Tibial nerve (tissue), 4 donors: ENCODE measurements around the gene EXTL1. TPM values are rescaled to one million over a fixed set of nuclear protein-coding genes. Genes with fewer than 3 reads are reported as not detected.
"Not testable (repeated sequence)": the region's sequence is repeated elsewhere in the genome, so short reads cannot be mapped to it uniquely, and the experiment has no call there.

ENCODE experiments used
- DNase-seq, 2 donors: peaks; one replicate each; pipeline ENCODE4 v3.0.0-alpha.2; 2019; ENCODE audit warnings: low spot score in 2 of 2
- H3K27ac ChIP-seq, 4 donors: fragments of 200-600 bp; sonication (generic) in 3 of 4; one replicate each; pipeline ENCODE4 v1.5.1; 2017 to 2019; ENCODE audit warnings: mild to moderate bottlenecking in 1 of 4
- H3K27me3 ChIP-seq, 2 donors: fragments of 200-600 bp; sonication (generic) in 1 of 2; one replicate each; pipeline versions ENCODE4 v1.5.1 to v1.6.0; 2017 to 2019
- H3K36me3 ChIP-seq, 3 donors: fragments of 200-600 bp; sonication (generic); one replicate each; pipeline ENCODE4 v1.5.1; 2018 to 2019
- H3K4me1 ChIP-seq, 4 donors: fragments of 200-600 bp; sonication (generic) in 3 of 4; one replicate each; pipeline ENCODE4 v1.5.1; 2017 to 2019
- H3K4me3 ChIP-seq, 4 donors: fragments of 200-600 bp; sonication (generic) in 3 of 4; one replicate each; pipeline ENCODE4 v1.5.1; 2017 to 2019; ENCODE audit warnings: mild to moderate bottlenecking in 1 of 4, moderate library complexity in 1 of 4
- H3K9me3 ChIP-seq, 4 donors: fragments of 200-600 bp; sonication (generic) in 3 of 4; one replicate each; pipeline ENCODE4 v1.5.1; 2017 to 2019
- EP300 ChIP-seq, 2 donors: sonication (generic); formaldehyde crosslinking; IDR thresholded peaks; one replicate each; pipeline ENCODE4 v1.6.1; 2017; ENCODE audit warnings: antibody characterized with exemption in 2 of 2, mild to moderate bottlenecking in 1 of 2
- POLR2A ChIP-seq, 2 donors: fragments of 450-650 bp; IDR thresholded peaks; one replicate each; pipeline ENCODE4 v1.6.1; 2017; ENCODE audit warnings: antibody characterized with exemption in 2 of 2, mild to moderate bottlenecking in 2 of 2, moderate library complexity in 2 of 2
- WGBS, 2 donors: methylation state at CpG; one replicate each; pipeline ENCODE4 v1.1.5; 2018; 5-methylcytosine and 5-hydroxymethylcytosine counted together
- total RNA-seq, 4 donors: library from RNA; depleted of rRNA; stranded (reverse); fragments of >200 nt; gene quantifications; one replicate each; pipeline ENCODE4 v1.1.0, GENCODE V29; 2016
- TF ChIP-seq, protein P1 (sequence below), 5 experiments: fragments of 200-600 bp in 3 of 5; fragments of 450-650 bp in 2 of 5; sonication (generic) in 3 of 5; IDR thresholded peaks; one replicate each; pipeline ENCODE4 v1.5.1; 2016 to 2019; ENCODE audit warnings: antibody characterized with exemption in 5 of 5, mild to moderate bottlenecking in 3 of 5, moderate library complexity in 2 of 5

Gene EXTL1
- total RNA-seq, 4 donors from 2014 or later = 30.6 to 44.3 (median 34.6) TPM

DNA sequence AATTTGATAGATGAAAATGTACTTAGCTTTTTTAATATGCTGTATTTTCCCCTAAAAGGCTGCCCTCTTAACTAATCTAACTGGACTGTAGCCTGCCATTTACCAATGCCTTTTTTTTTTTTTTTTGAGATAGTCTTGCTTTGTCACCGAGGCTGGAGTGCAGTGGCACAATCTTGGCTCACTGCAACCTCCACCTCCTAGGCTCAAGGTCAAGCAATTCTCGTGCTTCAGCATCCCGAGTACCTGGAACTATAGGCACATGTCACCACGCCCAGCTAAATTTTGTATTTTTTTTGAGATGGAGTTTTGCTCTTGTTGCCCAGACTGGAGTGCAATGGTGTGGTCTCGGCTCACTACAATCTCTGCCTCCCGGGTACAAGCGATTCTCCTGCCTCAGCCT is 42.4 kb upstream of the EXTL1 start:
- no peaks in the 10 kb centered on the region for H3K9me3 ChIP-seq
- TF ChIP-seq EP300 (IDR thresholded peaks at IDR 0.05) (no peak), POLR2A (IDR thresholded peaks at IDR 0.05) (no peak)
- TF ChIP-seq, protein P1, sequence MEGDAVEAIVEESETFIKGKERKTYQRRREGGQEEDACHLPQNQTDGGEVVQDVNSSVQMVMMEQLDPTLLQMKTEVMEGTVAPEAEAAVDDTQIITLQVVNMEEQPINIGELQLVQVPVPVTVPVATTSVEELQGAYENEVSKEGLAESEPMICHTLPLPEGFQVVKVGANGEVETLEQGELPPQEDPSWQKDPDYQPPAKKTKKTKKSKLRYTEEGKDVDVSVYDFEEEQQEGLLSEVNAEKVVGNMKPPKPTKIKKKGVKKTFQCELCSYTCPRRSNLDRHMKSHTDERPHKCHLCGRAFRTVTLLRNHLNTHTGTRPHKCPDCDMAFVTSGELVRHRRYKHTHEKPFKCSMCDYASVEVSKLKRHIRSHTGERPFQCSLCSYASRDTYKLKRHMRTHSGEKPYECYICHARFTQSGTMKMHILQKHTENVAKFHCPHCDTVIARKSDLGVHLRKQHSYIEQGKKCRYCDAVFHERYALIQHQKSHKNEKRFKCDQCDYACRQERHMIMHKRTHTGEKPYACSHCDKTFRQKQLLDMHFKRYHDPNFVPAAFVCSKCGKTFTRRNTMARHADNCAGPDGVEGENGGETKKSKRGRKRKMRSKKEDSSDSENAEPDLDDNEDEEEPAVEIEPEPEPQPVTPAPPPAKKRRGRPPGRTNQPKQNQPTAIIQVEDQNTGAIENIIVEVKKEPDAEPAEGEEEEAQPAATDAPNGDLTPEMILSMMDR (IDR thresholded peaks at IDR 0.05) = no peak
- H3K36me3 ChIP-seq = peaks cover 0 to 94% (median 18%) of the 10 kb centered on the region in 3 donors
- H3K27me3 ChIP-seq = no peaks in the 10 kb centered on the region
- no peak overlapping the region for H3K27ac ChIP-seq
- no peak overlapping the region for H3K4me3 ChIP-seq
- H3K4me1 ChIP-seq = no peaks in the 10 kb centered on the region
- 76 to 88% methylated on average over 7 of the region's 7 CpGs for WGBS, 2 donors
- DNase-seq = no peak

DNA sequence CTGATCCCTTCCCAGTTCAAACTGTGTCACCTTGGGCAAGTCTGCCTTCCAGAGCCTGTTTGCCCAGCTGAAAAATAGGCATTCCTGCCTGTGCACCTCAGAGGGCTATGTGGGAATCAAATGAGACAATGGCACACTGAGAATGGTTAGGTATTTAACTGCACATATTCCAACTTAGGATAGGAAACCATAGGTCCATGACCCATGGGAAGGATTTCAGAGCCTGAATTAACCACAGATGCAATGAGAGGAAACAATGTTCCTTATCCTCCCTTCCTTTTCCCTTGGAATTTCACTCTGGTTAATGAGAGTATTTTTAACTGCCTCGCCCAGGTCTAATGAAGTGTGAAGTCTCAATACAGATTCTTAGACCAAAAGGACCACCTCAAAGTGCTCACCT is 36.4 kb upstream of the EXTL1 start:
- Histone ChIP-seq H3K4me1 (no peaks in the 10 kb centered on the region), H3K27ac (no peak overlapping the region), H3K27me3 (no peaks in the 10 kb centered on the region), H3K4me3 (no peak overlapping the region), H3K9me3 (no peaks in the 10 kb centered on the region), H3K36me3 (peaks cover 0 to 93% (median 19%) of the 10 kb centered on the region in 3 donors)
- no peak for DNase-seq
- 92 to 100% methylated on average over 1 of the region's 1 CpG for WGBS, 2 donors
- TF ChIP-seq EP300 (IDR thresholded peaks at IDR 0.05) = no peak
- TF ChIP-seq, protein P1 (IDR thresholded peaks at IDR 0.05) = no peak
- TF ChIP-seq POLR2A (IDR thresholded peaks at IDR 0.05) = no peak

DNA sequence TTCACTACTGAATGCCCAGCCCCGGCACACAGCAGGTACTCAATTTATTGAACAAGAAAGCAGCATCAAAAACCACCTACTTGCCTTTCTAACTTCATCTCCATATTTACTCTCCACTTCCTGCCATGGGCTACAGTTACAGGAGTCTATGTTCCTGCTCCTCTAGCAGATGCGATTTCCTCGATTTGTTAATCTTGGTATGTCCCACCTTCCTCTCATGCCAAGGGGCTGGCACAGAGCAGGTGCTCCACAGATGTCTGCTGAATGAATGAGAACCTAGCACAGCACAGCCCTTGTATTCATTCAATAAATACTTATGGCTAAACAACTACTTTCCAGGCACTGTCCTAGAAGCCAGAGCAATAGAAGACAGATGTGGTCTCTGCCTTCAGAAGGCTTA is 35.9 kb upstream of the EXTL1 start:
- no peaks in the 10 kb centered on the region for H3K9me3 ChIP-seq
- no peaks in the 10 kb centered on the region for H3K27me3 ChIP-seq
- DNase-seq = no peak
- TF ChIP-seq, protein P1 (IDR thresholded peaks at IDR 0.05) = no peak
- TF ChIP-seq EP300 (IDR thresholded peaks at IDR 0.05) = no peak
- no peak for TF ChIP-seq POLR2A (IDR thresholded peaks at IDR 0.05)
- WGBS, 2 donors = 93 to 97% methylated on average over 3 of the region's 3 CpGs
- no peaks in the 10 kb centered on the region for H3K4me1 ChIP-seq
- H3K27ac ChIP-seq = no peak overlapping the region
- peaks cover 0 to 93% (median 19%) of the 10 kb centered on the region in 3 donors for H3K36me3 ChIP-seq
- H3K4me3 ChIP-seq = no peak overlapping the region

DNA sequence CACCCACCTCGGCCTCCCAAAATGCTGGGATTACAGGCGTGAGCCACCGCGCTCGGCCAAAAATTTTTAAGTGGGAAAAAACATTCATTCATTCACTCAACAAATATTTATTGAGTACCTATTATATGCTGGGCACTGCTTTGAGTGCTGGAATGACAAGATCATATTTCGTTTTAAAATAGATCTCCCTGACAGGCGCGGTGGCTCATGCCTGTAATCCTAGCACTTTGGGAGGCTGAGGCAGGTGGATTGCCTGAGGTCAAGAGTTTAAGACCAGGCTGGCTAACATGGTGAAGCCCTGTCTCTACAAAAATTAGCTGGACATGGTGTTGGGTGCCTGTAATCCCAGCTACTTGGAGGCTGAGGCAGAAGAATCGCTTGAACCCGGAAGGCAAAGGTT is 34.8 kb upstream of the EXTL1 start:
- WGBS, 2 donors = 96 to 97% methylated on average over 10 of the region's 10 CpGs
- H3K27ac ChIP-seq, H3K4me3 ChIP-seq, H3K4me1 ChIP-seq, DNase-seq, H3K9me3 ChIP-seq, H3K27me3 ChIP-seq: not testable (repeated sequence)
- peaks cover 0 to 87% (median 18%) of the 10 kb centered on the region in 3 donors for H3K36me3 ChIP-seq

DNA sequence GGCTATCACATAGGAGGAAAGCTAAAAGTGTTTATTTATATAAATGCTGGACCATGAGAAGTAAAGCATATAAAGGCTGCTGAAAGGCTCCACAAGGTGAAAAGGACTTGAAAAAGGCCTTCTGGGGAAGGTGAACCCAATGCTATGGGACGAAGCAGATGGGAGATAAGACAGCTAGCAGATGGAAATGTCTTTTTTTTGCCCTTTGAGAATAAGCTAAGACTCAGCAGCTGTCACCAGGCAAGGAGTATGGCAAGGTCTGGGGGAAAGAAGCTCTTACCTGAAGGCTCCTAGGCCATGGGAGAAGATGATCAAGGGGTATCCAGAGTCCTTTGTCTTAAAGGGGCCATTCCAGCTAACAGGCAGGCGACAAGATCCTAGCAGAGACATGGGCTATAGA is 33.6 kb upstream of the EXTL1 start:
- H3K4me3 ChIP-seq = no peak overlapping the region
- H3K27me3 ChIP-seq = no peaks in the 10 kb centered on the region
- no peak overlapping the region for H3K27ac ChIP-seq
- TF ChIP-seq POLR2A (IDR thresholded peaks at IDR 0.05) (no peak), EP300 (IDR thresholded peaks at IDR 0.05) (no peak)
- TF ChIP-seq, protein P1 (IDR thresholded peaks at IDR 0.05) = no peak
- H3K36me3 ChIP-seq = peaks cover 0 to 75% (median 12%) of the 10 kb centered on the region in 3 donors
- 96 to 98% methylated on average over 2 of the region's 2 CpGs for WGBS, 2 donors
- H3K4me1 ChIP-seq = peaks cover 0 to 6% (median 0%) of the 10 kb centered on the region in 4 donors
- no peak for DNase-seq
- no peaks in the 10 kb centered on the region for H3K9me3 ChIP-seq
